Neural crest cell (in vitro differentiated cells): Measurements from ENCODE around the gene AFAP1. TPM values are rescaled to one million over a fixed set of nuclear protein-coding genes. Genes with fewer than 3 reads are reported as not detected.

Experiments
- DNase-seq: peaks from one replicate; pipeline ENCODE4 v3.0.0; 2021; ENCODE audit warnings: low read depth, mixed read lengths, low spot score
- H3K27ac Mint-ChIP-seq: one replicate; pipeline ENCODE4 v1.8.0; 2021; ENCODE audit warnings: mild to moderate bottlenecking, mixed read lengths; ENCODE audit not compliant: unreplicated experiment
- H3K27me3 Mint-ChIP-seq: 2 replicates; pipeline ENCODE4 v1.8.0; 2021; ENCODE audit warnings: low read depth, mild to moderate bottlenecking, mixed read lengths
- H3K36me3 Mint-ChIP-seq: 2 replicates; pipeline ENCODE4 v1.8.0; 2021; ENCODE audit warnings: low read depth, mild to moderate bottlenecking, mixed read lengths
- H3K4me1 Mint-ChIP-seq: 2 replicates; pipeline ENCODE4 v1.8.0; 2021; ENCODE audit warnings: mixed read lengths
- H3K4me3 Mint-ChIP-seq: one replicate; pipeline ENCODE4 v1.8.0; 2021; ENCODE audit warnings: mild to moderate bottlenecking, mixed read lengths
- H3K9me3 Mint-ChIP-seq: 2 replicates; pipeline ENCODE4 v1.8.0; 2021; ENCODE audit warnings: mixed read lengths
- total RNA-seq: library from RNA; stranded (reverse); gene quantifications from 2 replicates; pipeline ENCODE4 v1.2.1, GENCODE V29; 2021
- TF ChIP-seq, protein P1 (sequence below): fragments of 200-600 bp; sonication (generic); conservative IDR thresholded peaks from 2 replicates; pipeline ENCODE4 v1.5.0; 2021; ENCODE audit warnings: antibody characterized with exemption, mild to moderate bottlenecking

AFAP1 gene
- total RNA-seq, 1 donor from 2014 or later = 28.1 TPM

DNA sequence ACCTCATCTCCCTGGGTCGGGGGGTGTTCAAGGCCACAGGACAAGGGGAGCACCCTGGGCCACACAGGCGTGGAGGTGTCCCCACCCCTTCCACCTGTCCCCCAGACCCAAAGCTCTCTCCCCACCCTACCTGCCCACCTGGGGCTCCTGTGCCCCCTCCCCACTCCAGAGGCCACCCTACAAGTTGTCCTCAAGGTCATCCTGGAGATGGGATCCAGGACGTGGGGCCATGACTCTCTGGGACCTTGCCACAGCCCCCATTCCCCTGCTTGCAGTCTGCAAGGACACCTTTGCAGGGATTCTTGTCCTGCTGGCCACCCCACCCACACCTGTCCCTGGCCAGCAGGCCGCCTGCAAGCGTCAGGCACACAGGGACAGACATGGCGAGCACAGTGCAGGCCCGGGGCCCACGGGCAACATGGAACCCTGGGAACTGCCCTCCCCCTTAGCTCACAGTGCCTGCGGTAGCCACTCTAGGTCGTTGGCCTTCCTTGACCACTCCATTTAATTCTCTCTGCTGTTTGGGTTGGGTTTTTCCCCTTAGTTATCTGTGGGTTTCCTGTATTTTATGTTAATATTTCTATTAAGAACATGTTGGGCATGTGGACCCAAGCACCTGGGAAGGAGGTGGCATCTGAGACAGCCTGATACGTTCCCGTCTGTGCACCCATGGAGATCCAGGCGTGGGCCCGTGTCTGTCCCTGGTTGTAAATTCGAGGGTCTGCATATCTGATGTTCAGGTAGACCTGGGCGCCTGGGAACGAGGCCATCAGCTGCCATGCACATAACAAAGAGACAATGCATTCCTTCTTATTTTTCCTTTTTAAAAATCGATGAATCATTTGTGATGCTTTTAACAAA lies 197.5 kb downstream of the AFAP1 start:
- no peaks in the 10 kb centered on the region for H3K36me3 Mint-ChIP-seq
- H3K4me3 Mint-ChIP-seq = no peak overlapping the region
- H3K27me3 Mint-ChIP-seq = no peaks in the 10 kb centered on the region
- no peaks in the 10 kb centered on the region for H3K4me1 Mint-ChIP-seq
- no peaks in the 10 kb centered on the region for H3K9me3 Mint-ChIP-seq
- H3K27ac Mint-ChIP-seq = no peak overlapping the region
- no peak for DNase-seq
- TF ChIP-seq, protein P1, sequence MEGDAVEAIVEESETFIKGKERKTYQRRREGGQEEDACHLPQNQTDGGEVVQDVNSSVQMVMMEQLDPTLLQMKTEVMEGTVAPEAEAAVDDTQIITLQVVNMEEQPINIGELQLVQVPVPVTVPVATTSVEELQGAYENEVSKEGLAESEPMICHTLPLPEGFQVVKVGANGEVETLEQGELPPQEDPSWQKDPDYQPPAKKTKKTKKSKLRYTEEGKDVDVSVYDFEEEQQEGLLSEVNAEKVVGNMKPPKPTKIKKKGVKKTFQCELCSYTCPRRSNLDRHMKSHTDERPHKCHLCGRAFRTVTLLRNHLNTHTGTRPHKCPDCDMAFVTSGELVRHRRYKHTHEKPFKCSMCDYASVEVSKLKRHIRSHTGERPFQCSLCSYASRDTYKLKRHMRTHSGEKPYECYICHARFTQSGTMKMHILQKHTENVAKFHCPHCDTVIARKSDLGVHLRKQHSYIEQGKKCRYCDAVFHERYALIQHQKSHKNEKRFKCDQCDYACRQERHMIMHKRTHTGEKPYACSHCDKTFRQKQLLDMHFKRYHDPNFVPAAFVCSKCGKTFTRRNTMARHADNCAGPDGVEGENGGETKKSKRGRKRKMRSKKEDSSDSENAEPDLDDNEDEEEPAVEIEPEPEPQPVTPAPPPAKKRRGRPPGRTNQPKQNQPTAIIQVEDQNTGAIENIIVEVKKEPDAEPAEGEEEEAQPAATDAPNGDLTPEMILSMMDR = no peak

DNA sequence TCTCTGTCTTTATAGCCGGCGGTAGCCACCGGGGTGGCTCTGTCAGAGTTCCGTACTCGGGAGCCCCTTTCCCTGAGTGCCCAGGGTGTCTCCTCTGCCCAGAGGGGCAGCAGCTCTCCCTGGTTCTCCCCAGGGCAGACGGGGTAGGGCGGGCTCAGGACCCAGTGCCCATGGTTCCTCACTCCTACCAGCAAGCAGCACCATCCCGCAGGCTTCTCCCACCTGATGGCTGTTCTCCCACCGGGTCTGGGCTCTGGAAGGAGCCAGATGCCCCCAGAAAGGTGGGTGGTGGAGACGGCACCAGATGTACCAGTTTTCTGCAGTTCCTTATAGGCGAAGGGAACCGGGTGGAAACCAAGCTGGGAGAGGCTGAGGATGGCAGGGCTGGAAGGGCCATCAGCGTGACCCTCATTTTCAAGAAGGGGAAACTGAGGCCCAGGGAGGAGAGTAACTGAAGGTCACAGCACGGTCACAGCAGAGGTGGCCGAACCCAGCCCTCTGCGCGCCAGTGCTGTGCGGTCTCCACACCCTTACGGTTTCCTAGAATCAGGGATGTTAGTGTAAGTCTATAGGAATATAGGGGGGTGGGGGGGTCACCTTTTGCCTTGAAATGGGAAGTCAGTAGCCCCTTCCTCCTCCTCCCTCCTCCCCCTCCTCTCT lies 198.7 kb downstream of the AFAP1 start:
- TF ChIP-seq, protein P1 = no peak
- Mint-ChIP-seq H3K27ac (no peak overlapping the region), H3K4me3 (no peak overlapping the region), H3K36me3 (no peaks in the 10 kb centered on the region), H3K27me3 (no peaks in the 10 kb centered on the region), H3K9me3 (no peaks in the 10 kb centered on the region), H3K4me1 (no peaks in the 10 kb centered on the region)
- DNase-seq = no peak

DNA sequence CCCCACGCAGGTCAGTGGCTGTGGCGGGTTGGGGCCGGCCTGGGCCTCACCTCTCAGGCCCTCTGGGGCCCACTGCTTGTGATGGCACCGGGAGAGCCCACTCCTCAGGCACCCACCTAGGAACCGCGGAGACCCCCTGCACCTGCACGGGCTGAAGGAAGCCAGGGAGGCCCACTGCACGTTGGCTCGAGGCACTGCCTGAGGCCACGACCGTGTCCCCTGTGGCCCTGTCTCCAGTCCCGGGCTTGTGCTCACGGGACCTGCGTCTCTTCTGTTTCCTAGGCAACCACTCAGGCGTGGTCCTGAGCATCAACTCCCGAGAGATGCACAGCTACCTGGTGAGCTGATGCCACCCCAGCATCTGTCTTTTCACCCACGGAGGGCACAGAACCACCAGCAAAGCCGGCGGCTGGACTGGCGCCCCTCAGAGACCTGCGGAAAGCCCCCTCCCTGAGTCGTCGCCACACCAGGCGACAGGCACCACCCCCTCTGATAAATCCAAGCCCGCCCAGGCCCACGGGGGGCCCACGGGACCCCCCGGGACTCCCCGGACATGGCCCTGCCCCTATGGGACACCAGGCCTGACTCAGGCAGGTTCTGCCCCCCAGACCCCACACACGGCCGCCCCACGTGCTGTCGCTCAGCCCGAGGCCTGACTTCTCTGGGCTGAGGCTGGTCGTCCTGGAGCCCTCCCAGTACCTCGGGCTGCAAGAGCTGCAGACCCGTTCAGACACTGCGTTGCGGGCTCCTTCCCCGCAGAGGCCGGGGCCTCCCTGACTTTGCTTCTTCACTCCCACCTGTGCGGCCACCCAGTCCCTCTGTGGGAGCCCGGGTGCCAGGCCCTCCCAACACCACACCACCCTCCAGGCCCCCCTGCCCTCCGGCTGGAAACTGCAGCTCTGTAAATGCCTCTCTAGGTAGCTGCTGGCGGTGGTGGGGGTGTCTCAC lies 199.5 kb downstream of the AFAP1 start:
- TF ChIP-seq, protein P1 = no peak
- H3K27me3 Mint-ChIP-seq = no peaks in the 10 kb centered on the region
- no peak overlapping the region for H3K27ac Mint-ChIP-seq
- DNase-seq = no peak
- no peaks in the 10 kb centered on the region for H3K9me3 Mint-ChIP-seq
- H3K4me1 Mint-ChIP-seq = no peaks in the 10 kb centered on the region
- H3K36me3 Mint-ChIP-seq = no peaks in the 10 kb centered on the region
- H3K4me3 Mint-ChIP-seq = no peak overlapping the region

DNA sequence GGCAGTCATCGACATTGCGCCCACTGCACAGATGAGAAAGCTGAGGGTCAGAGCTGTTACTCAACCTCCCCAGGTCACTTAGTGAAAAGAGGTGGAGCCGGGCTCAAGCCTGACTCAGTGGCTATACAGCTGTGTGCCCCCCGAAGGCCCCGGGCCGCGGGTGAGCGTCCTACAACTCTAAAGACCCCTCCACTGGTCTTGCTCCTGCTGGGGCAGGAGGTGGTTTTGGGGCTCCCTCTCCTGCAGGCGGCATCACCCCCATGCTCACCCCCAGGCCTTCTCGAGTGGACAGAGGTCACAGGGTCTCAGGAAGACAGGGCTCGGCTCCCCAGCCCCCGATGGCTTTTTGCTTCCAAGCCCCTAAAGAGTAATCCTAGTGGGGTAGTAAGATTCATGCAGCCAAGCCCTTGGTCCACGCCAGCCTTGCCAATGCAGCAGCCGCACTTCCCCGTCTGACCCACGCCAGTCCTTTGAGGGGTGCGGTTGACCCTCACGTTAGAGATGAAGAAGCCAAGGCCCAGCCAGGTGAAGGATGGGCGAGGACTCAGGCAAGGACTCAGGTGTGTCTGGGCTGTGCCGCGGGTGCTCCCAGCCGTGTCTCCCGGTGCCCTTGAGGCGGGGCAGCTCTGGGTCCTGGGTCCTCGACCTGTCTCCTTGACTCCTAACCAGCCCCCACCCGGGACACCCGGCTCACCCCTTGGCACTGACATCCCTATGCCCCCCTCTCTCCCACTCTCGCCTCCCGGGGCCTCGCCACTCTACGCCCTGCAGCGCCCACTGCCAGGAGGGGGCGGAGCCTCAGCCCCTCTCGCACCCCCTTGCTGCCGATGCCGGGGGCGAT lies 200.4 kb downstream of the AFAP1 start:
- Mint-ChIP-seq H3K4me3 (no peak overlapping the region), H3K9me3 (no peaks in the 10 kb centered on the region), H3K4me1 (no peaks in the 10 kb centered on the region), H3K27ac (no peak overlapping the region), H3K27me3 (no peaks in the 10 kb centered on the region), H3K36me3 (no peaks in the 10 kb centered on the region)
- TF ChIP-seq, protein P1 = no peak
- DNase-seq = no peak
